Spleen (tissue), 7 donors: ENCODE data around the gene ZSCAN5C.

ENCODE experiments used
- POLR2A ChIP-seq, 3 donors: fragments of 450-650 bp; IDR thresholded peaks; one replicate each; pipeline ENCODE4 v1.5.1; 2017; ENCODE audit warnings: antibody characterized with exemption in 3 of 3, mild to moderate bottlenecking in 1 of 3
- POLR2AphosphoS5 ChIP-seq, 3 donors: sonication (generic); formaldehyde crosslinking; IDR thresholded peaks; one replicate each; pipeline ENCODE4 v1.5.1; 2017; ENCODE audit warnings: antibody characterized with exemption in 3 of 3
- TF ChIP-seq, protein P1 (sequence below), 11 experiments: fragments of 200-600 bp in 7 of 11; fragments of 450-650 bp in 4 of 11; sonication (generic) in 4 of 11; IDR thresholded peaks in 8 of 11; conservative IDR thresholded peaks in 3 of 11; 1 replicate in 7 of 11; 2 replicates in 4 of 11; pipeline versions ENCODE4 v1.4.0 to v1.8.0; 2016 to 2021; ENCODE audit warnings: antibody characterized with exemption in 11 of 11, inconsistent platforms in 4 of 11, mild to moderate bottlenecking in 1 of 11
- donor health status: DM: no; HTN: no; CAD: no; lungs with moderate emphysema.
- donor health status: DM: no; HTN: no; CAD: no.
- donor health status: DM: no; HTN: no; CAD: no.

DNA sequence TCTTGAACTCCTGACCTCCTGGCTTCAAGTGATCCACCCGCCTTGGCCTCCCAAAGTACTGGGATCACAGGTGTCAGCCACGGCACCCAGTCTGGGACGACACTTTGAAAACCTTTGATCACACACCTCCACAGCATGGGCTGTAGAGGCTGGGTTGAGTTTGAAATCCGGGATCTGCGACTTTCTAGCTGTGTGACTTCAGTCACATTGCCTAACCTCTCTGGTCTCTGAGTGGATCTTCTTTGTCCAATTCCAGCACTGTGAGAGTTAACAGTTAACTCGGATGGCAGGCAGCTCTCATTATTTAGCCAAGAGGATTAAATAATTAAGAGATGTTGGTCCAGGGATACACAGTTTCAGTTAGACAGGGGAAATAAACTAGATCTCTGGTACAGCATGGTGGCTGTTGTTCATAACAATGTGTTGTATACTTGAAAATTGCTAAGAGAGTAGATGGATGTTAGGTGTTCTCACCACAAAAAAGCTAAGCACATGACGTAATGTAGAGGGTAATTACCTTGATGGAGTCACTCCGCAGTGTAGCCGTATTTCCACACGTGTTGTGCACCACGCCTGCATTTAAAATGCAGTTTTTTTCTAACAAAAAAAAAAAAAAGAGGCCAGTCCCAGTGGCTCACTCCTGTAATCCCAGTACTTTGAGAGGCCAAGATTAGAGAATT, 24.4 kb upstream of the ZSCAN5C start:
- TF ChIP-seq, protein P1, sequence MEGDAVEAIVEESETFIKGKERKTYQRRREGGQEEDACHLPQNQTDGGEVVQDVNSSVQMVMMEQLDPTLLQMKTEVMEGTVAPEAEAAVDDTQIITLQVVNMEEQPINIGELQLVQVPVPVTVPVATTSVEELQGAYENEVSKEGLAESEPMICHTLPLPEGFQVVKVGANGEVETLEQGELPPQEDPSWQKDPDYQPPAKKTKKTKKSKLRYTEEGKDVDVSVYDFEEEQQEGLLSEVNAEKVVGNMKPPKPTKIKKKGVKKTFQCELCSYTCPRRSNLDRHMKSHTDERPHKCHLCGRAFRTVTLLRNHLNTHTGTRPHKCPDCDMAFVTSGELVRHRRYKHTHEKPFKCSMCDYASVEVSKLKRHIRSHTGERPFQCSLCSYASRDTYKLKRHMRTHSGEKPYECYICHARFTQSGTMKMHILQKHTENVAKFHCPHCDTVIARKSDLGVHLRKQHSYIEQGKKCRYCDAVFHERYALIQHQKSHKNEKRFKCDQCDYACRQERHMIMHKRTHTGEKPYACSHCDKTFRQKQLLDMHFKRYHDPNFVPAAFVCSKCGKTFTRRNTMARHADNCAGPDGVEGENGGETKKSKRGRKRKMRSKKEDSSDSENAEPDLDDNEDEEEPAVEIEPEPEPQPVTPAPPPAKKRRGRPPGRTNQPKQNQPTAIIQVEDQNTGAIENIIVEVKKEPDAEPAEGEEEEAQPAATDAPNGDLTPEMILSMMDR (IDR thresholded peaks at IDR 0.05 in 8 of 11, conservative IDR thresholded peaks at IDR 0.05 in 3 of 11), result no peak
- TF ChIP-seq POLR2AphosphoS5 (IDR thresholded peaks at IDR 0.05) (no peak), POLR2A (IDR thresholded peaks at IDR 0.05) (no peak)
